GM18909 (cell line): ENCODE results near the gene PCDH18.
"Not testable (repeated sequence)": the region's sequence is repeated elsewhere in the genome, so short reads cannot be mapped to it uniquely, and the experiment has no call there.

Experiments
- ATAC-seq: cut with Tn5 transposase; IDR thresholded peaks from one replicate; pipeline ENCODE4 v1.9.1; 2021; ENCODE audit warnings: mild to moderate bottlenecking; ENCODE audit not compliant: unreplicated experiment, poor library complexity

PCDH18 gene

DNA sequence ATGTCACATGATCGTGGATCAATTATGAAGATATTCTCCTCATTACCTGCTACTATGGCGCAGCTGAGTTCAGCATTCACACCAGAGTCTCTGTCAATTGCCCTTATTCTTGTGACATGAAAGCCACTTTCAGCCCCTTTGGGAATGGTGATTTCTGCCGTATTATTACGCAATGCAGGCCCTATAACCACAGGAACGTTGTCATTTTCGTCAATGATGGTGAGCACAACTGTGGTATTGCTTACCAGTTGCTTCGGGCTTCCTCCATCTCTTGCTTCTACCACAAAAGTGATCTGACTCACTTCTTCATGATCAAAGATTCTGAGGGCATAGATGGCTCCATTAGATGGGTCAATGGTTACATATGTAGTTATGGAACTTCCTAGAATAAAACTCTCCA is 2.1 kb downstream of the PCDH18 start:
- no peak for ATAC-seq

DNA sequence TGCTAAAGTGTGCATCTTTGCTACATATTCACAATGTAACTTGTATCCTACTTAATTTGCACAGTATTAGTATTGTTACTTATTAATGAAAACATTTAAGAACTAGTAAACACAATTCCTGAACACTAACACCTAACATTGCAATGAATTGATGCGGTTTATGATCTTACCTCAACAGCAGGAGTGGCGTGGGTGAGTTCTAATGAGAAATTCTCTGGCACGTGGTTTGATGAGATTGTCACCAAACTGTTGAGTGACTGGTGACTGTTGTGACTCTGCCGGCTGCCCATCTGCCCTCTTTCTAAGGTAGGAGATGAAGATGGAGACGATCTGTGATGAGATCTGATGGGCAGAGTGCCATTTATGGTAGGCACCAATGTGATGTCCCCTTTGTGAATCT is 2.9 kb downstream of the PCDH18 start:
- no peak for ATAC-seq

DNA sequence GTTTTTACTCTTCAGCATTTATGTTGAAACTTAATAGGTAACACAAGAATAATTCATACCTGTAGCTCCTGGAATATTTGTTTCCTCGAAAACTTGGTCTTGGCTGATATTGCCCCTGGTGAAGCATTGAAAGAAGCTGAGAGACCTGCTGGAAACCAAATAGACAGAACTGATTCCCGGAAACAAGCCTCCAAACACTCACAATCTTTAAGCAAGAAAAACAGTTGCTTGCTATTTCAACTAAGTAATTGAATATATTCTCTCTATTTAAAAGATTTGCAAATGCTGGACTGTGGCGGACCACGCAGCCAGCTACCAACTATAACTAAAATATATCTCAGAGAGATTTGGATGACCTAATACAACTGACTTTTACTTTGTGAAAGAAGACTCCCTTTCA is 3.6 kb downstream of the PCDH18 start:
- ATAC-seq, result no peak

DNA sequence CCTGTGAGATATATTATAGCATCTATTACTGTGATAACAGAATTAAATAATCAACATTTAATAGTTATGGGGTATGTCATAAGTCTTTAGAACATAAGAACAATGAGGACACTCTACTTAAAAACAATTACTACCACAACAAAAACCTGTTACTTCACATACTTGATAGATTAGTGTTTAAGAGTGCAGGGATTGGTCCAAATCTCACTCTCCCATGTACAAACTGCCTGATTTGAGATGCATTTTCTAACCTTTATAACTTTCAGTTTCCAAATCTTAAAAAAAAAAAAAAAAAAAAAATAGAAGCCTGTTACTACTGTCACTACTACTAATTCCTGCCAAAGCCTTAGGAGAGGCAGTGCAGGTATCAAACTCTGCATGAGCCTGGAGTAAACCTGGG is 5.6 kb downstream of the PCDH18 start:
- no peak for ATAC-seq

DNA sequence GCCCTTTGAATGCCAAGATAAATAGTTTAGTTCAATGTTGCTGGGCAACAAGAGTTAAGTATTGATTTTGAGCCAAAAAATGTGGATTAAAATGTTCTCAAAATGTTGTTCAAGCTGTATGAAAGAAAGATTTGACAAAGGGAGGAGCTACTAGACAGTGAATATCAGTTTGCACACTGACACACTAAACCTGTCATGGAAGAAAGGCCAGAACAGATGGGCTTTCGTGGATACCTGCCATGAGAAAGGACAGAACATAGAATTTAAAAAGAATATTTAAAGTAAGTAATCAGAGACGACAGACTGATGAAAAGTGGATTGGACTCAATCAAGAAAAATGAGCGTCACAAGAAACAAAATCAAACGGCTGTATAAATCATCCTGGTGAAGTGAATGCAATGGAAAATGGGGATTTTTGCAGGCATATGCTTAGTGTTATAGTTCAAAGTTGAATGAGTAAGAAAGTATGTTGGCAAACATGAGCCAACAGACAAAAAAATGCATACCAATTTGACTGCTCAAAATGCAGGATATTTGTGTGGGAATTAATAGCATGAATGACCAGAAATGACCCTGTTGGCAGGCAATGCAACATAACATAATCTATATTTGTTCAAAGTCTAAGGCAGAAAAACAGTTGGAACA is 7.4 kb downstream of the PCDH18 start:
- ATAC-seq, result no peak

DNA sequence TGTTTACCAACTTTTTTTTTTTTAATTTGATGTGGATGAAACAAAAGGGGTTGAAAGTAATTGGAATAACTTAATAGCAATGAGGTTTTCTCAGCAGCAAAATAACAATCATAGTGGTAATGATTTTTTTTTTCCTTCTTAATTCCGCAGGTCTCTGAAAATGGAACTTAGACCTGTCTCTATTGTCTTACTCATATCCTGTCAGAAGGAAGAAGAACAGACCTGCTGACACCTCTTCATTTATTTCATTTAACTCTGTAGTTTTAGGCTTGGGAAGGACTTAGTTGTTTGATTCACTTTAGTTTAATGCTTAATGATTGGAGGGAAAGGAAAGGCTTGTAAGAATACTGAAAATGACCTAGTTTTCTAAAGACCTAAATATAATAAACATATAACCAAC is 9.0 kb downstream of the PCDH18 start:
- ATAC-seq, result no peak

DNA sequence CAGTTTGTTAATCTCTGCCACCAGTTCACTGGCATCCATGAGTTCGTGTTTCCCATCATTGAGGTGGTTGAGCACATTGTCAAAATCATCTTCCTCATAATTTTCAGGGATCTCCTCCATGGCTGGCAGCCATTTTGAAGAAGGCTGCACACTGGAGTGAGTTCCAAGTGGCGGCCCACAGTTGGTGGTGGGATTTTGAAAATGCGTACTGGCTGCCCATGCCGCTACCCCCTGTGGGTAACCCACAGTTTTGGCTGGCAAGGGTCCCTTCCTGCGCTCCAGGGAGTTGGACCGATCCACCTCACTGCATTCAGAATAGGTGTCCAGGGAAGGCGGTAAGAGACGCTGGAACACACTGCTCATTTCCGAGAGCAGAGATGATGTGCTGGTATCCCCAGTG is 11.2 kb downstream of the PCDH18 start:
- no peak for ATAC-seq

DNA sequence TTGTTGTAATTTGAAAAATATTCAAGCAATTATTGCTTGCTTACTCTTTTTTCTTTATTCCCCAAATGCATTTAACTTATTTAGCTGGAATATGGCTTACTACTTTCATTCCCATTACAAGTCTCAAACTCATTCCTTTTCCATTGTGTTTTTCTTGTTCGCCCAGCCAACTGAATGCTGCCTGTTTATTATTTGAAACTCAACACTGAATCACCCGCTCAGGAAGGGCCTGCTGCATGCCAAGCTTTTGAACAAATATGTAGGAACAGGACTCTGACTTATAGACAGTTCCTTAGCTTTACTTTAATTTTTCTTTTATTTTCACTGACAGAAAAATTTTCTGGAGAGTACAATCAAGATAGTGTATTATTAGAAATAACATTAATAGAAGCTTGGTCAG is 12.9 kb downstream of the PCDH18 start:
- ATAC-seq, result no peak

DNA sequence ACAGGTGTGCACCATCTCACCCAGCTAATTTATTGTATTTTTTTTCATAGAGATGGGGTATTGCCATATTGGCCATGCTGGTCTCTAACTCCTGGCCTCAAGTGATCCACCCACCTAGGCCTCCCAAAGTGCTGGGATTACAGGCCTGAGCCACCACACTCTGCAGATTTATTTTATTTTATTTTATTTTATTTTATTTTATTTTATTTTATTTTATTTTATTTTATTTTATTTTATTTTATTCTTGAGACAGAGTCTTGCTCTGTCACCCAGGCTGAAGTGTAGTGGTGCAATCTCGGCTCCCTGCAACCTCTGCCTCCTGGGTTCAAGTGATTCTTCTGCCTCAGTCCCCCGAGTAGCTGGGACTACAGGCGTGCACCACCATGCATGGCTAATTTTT is 15.0 kb downstream of the PCDH18 start:
- not testable (repeated sequence) for ATAC-seq

DNA sequence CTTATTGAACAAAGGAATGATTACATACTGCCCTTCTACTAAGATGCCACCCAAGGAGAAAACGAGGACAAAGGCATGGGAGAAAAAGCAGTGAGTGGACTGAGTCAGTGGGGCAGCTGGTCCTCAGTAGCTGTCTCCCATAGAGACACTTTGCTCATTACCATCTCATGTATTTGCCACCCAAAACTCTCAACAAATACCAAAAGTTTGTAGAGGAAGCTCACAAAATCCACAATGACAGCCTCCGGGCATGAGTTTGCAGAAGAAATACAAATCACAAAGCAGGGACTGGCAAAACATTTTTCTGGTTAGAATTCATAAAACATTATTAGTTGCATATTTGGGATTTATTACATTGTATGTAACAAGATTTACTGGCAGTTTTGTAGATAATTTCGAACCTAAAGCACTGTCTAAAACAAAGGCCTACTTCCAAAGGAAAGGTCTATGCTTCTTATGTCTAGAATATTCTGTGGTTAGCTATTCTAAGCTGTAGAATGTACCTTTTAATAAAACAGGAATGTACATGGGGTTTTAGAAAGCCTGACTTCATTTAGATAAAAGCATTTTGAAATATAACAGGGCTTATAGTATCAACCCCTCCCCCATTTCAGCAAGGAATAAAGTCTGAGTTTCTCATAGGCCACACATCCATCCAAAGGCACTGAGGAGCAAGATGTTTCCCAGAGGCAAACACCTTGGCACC is 17.7 kb downstream of the PCDH18 start:
- no peak for ATAC-seq

DNA sequence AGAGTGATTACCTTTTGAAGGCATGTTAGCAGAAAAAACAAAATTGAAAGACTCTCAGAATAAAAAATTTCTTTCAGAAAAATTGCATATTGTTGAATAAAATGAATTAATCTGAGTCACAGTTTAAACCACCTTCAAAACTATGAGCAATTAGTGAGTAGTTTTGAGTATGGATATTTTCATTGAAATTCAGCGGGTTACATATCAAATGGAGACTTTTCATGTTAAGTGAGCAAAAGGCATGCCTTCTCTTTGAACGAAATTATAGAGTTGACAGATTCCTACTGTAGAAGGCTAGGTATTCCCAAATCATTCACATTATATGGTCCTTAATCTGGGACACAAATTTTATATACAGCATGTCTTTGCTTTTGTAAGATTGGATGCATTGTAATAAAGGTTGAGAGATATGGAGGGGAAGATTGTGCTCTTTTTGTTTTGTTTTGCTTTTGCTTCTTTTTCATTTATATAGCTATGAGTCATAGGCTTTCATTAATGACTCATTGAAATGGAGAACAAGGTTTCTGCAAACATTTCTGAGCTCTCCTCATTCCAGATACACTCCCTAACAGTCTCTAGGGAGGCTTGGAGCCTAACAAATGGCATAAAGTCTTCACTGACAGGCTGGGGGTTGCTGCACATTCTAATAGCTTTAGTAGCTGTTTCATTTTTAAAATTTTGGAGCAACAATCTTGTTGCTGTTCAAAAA is 21.6 kb downstream of the PCDH18 start:
- ATAC-seq, result no peak

DNA sequence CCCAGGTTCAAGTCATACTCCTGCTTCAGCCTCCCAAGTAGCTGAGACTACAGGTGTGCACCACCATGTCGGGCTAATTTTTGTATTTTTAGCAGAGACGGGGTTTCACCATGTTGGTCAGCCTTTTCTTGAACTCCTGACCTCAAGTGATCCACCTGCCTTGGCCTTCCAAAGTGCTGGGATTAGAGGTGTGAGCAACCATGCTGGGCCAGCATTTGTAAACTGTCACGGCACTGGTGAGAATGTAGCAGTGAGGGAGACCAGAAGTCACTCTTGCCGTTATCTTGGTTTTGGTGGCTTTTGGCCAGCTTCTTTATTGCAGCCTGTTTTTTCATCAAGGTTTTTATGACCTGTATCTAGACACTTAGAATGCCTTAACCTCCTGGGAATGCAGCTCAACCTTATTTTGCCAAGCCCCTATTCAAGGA is 22.4 kb downstream of the PCDH18 start:
- ATAC-seq, result no peak

DNA sequence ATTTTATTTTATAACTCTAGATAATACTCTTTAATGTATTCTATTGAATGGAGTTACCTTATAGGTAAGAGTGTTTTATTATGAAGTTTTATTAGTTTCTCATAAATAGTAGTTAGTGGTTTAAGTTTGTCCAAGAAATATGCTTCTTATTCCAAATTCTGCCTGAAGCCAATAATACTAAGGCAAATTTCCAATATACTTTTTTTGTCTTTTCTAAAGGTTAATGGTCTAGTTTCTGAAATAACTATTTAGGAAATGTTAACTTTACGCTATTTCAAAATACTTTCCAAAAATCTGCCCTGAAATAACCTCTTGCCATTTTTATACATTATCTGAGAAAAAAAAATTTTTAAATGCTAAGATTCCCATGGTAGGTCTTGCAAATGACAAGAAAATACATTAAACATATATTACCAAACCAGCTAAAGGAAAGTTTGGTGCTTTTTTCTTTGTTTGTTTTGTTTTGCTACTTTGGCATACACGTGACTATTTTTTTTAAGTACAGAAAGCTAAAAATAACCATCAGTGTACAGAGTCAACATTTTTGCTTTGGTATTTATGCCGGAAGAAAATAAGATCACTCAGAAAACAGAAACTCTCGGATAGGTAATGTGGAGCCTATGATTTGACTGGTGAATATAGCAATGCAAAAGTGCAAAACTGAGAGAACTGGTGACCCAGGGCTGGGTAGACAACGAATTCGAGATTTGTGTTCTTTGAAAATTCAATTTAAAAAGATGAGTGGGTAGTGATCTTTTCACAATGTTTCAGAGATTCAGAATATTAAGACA is 29.8 kb downstream of the PCDH18 start:
- ATAC-seq, result no peak

DNA sequence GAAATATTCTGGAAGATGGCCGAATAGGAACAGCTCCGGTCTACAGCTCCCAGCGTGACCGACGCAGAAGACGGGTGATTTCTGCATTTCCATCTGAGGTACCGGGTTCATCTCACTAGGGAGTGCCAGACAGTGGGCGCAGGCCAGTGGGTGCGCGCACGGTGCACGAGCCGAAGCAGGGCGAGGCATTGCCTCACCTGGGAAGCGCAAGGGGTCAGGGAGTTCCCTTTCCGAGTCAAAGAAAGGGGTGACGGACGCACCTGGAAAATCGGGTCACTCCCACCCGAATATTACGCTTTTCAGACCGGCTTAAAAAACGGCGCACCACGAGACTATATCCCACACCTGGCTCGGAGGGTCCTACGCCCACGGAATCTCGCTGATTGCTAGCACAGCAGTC is 36.0 kb downstream of the PCDH18 start:
- ATAC-seq, result not testable (repeated sequence)

DNA sequence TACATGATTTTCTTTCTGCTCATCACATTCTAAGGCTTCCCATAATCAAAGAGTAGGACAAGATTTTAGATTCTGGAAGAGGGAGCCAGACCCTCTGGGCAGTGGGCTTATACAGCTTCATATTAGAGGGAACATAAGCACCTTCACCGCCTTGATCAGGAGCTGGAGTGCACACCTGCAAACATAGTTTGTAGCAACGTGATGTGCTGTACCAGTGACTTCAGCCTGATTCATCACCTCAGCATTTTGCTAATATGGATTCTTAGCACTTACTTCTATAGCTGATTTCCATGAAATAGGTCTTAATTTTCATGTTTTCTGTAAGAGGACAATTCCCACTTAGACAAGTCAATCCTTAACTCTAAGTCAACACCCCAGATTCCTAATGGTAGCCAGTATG is 36.7 kb downstream of the PCDH18 start:
- ATAC-seq, result no peak

DNA sequence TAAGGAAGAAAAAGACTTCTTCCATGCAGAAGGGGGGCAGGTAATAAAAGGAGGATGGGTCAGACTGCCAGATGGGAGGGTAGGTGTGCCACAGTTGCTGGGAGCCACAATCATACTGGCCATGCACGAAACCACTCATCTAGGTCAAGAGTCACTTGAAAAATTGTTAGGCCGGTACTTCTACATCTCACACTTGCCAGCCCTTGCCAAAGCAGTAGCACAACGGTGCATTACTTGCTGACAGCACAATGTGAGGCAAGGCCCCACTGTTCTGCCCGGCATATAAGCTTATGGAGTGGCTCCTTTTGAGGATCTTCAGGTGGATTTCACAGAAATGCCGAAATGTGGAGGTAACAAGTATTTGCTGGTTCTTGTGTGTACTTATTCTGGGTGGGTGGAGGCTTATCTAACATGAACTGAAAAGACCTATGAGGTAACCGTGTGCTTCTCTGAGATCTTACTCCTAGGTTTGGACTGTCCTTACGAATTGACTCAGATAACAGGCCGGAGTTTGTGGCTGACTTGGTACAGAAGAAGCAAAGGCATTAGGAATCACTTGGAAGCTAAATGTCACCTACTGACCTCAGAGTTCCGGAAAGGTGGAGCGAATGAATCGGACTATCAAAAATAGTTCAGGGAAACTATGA is 48.9 kb downstream of the PCDH18 start:
- ATAC-seq, result not testable (repeated sequence)

DNA sequence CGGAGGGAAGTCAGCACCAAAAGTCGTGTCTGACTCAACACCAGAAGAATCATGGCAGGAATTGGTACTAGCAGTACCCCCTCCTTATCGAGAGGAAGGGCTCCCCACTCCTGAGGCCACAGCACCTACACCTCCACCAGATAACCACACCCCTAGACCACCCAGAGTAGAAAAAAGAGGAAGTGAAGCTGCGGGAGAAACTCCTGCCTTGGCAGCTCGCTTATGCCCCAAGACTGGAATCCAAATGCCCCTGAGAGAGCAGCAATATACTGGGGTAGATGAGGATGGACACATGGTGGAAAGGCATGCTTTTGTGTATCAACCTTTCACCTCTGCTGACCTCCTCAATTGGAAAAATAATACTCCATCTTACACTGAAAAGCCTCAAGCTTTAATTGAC is 52.6 kb downstream of the PCDH18 start:
- ATAC-seq, result not testable (repeated sequence)

DNA sequence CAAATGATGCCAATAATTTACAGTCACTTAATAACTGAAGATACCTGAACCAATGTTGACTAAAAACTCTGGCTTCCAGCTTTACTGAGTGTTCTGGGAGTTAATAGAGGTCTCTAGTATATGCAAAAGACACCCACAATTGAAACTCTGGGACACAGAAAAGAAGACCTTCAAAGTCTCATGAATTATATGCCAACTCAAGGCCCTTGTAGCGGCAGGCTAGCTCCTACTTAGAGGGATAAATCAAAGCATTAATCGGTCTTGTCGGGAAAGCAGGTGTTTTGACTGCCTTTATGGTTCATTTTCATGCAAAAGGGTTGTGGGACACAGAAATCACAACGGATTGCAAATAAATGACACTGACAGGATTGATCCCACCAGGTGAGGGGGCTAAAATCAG is 55.9 kb downstream of the PCDH18 start:
- ATAC-seq, result no peak

DNA sequence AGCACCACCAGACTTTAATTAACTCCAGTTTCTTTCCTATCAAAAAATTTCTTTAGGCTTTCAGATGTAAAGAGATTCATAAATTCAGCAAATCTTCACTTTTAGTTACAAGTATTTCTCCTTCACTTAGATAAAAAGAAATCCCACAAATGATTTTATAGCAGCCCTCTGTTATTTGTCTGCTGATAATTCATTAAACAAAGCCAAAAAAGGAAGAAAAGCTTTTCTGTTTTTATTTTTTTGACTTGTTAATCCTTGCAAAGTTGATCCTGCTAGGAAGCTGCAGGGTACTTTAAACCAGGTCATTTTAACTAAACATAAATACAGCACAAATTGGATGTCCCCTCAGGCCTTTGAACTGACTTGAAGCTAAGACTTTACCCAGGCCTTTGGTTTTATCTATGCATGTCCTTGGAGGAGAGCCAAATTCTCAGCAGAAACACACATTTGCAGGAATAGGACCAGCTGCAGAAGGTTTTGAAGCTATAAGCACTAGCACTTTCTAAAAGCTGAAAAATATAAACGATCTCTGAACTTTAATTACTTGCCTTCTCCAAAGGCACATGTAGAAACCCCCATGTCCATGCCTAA is 57.5 kb downstream of the PCDH18 start:
- no peak for ATAC-seq

DNA sequence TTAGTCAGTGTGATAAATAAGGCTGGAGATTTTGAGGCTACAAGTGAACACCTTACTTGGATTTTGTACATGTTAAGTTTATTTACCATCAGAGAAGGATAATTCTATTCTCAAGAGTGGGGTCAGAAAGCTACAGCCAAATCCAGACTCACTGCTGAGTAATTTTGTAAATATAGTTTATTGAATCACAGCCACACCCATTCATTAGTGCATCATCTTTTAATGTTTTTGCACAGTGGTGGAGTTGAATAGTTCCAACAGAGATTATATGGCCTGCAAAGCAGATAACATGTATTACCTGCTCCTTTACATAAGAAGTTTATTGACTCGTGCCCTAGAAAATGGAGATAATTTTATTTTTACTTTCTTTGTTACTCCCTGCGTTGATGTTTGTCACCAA is 60.4 kb downstream of the PCDH18 start:
- ATAC-seq, result no peak
